NCI-H2107 treated with DMSO at 0.1 percent for 48 hours (cell line): ENCODE results near the gene KCNB1.

Experiments used
- DNase-seq: peaks from one replicate; lab custom pipeline; 2025; ENCODE audit not compliant: unreplicated experiment; lab: John Stamatoyannopoulos, UW

Gene KCNB1

DNA sequence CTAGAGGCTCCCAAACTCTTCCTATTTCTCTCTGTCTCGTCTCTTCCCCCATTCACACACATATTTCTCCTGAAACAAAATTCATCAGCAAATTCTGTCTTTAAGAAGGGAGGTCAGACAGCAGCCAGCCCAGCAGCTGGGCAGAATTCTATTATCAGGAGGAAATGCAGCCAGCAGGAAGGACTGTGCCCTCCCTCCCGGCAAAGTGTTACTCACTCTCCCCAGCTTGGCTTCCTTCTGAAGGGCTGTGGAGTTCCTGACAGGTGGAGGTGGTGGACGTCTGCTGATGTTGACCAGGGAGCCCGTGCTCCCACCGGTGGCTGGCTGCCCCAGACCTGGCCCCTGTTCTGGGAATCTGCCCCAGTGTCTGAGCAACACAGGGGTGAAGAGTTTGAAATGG is 37.3 kb downstream of the KCNB1 start:
- DNase-seq: no peak

DNA sequence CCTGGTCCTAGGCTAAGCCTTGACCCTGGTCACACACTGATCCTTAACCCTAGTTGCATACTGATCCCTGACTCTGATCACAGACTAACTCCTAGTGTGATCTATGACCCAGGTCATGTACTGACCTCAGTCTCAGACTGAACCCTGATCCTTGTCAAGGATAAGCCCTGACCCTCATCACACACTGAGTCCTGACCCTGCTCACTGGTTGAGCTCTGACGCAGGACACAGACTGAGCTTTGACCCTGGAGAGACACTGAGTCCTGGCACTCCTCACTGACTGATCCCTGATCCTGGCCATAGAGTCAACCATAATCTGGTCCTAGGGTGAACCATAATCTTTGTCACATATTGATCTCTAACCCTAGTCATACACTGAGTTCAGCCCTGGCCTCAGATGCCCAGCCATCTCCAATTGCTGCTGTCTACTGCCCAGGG is 37.9 kb downstream of the KCNB1 start:
- no peak for DNase-seq

DNA sequence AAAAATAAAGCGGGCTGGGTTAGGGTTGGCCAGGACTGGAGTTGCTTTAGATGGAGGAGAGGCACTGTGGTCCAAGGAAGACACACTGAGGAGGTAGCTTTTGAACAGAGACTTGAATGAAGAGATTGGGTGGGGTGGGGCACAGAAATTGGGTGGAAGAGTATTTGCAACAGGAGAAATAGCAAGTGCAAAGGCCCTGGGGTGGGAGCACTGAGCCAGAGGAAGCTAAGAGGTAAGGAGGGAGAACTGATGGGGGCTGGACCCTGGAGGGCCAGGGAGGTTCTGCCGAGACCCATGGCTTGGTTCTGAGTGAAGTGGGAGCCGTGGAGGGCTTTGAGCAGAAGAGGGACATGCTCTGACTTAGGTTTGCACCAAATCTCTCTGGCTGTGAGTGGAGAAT is 45.4 kb downstream of the KCNB1 start:
- DNase-seq: no peak

DNA sequence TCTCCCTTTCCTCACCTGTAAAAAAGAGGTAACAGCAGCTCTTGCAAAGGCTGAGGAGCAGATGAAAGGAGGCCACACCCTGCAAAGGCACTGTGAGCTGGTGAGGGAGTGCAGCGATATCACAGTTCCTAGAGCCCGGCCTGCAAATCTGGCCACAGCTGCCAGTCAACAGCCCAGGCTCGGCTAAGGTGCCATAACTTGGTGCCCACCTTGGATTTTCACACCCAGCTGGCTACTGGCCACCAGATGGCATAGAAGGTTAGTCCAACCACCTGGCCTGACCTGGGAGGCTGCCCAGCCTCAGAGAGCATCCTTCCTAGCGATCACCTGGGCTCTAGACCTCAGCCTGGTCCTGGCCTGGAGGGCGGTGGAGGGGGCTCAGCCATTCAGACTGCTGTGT is 46.8 kb downstream of the KCNB1 start:
- no peak for DNase-seq

DNA sequence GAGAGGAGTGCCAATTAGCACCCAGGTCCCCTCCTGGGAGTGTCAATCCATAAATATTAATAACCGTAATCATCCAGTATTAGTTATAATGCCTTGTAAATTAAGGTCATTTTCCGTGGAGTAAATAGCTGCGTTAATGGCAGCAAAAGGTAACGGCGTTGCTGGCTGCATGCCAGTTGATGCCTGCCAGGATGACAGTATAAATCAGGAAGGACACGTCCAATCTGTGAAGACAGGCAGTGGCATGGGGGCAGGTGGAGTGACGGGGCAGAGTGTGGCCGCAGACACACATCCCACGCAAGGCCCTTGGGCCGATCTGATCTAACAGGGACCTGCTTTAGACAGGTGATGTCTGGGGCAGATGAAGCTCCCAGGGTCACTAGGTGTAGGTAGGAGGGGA is 49.1 kb downstream of the KCNB1 start:
- DNase-seq: no peak

DNA sequence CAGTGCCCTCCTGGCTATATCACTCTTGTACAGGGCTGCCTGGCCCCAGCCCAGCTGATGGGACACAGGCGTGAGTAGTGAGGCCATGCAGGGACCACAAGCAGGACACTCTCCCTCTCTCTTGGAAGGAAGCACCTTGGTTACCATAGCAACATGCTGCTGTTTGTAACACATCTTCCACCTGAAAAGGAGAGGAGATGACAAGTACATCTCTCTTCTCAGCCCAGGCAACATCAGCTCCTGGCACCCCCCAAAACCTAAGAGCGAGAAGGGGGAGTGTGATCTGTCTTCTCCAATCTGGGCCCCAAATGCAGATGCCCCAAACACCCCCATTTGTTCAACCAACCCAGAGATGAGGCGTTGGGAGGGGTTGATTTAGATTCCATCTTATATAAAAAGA is 49.9 kb downstream of the KCNB1 start:
- no peak for DNase-seq

DNA sequence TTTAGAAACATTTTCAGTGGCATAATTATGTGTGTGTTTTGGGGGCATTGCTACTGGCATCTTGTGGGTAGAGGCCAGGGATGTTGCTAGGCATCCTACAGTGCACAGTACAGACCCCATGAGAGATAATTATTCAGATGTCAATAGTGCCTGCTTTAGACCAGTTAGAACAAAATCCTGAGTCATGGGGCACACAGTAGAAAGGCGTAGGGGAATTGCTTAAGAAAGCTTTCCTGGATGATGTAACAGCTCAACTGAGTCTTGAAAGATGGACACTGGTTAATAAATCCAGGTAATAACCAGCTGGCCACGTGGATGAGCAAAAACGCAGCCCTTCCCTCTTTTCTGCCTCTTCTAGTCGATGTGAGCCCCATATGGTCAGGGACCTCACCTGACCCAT is 51.1 kb downstream of the KCNB1 start:
- DNase-seq: no peak

DNA sequence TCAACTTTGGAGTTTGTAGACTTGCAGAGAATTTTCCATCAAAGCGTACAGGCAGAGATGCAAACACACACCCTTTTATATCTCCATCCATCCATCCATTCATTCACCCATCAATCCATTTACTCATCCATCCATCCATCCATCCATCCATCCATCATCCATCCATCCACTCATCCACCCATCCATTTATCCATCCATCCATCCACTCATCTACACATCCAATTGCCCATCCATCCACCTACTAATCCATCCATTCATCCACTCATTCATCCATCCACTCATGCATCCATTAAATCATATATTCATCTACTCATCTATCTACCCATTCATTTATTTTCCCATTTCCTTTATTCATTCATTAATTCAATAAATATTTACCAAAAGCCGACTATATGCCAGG is 52.1 kb downstream of the KCNB1 start:
- no peak for DNase-seq

DNA sequence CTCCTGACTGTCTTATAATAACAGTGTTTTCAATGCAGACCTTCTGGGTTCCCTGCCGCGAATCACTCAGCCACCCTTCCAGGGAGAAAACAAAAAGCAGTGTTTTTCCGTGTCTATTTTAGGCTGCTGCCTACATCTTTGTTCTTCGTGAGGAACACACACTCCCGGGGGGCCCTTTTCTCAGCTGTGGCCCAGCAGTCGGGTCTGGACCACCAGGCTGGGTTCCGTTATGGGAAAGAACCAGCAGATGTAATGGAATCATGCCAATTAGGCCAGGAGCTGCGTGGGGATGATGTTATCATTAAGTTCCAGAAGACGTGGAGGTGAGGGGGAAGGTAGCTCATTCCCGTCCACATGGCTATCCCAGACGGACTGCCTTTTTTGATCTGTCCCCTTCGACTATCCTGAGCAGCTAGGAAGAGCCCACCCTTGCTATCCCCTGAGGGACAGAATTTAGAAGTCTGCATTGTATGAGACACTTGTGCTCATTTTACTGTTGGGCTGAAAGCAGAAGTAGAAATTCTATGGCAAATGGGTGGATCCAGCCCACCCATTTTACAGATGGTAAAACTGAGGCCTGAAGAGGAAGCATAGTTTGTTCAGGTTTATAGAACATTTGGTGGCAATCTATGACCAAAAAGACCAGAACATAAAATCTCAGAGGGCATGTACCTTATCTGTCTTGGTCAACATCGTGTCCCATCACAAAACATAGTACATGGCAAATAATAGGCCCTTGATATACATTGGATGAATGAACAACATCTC is 54.5 kb downstream of the KCNB1 start:
- no peak for DNase-seq

DNA sequence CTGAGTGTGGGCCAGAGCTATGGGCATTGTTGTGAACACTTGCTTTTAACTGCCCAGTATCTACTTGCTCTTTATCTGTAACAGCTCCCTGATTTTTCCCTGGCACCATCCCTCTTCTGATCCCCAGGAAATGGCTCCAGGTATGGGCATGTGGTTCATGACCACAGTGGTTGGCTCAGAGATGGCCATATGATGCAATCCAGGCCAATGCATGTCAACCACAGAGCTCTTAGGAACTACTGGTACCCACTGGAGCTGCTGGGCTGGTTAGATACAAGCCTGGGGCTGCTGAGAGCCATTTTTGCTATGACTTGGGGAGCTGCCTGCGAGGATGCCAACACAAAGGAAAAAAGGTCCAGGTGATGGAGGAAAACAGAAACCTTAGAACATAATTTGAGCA is 55.6 kb downstream of the KCNB1 start:
- DNase-seq: no peak

DNA sequence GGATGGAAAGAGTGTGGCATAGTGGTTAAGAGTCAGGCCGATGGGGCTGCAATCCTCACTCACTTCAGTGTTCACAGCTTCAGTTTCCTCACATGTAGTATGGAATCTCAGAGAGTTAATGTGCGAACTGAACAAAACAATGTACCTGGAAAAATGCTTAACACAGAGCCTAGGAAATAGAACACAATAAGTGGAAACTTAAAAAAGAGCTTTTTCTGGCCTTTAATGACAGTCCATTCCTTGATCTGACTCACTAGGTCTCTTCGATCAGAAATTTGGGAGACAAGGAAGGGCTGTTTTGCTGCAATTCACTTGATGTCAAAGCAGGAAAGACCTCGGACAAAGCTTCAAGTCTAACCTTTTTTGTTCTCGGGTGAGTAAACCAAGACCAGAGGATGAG is 56.1 kb downstream of the KCNB1 start:
- DNase-seq: no peak

DNA sequence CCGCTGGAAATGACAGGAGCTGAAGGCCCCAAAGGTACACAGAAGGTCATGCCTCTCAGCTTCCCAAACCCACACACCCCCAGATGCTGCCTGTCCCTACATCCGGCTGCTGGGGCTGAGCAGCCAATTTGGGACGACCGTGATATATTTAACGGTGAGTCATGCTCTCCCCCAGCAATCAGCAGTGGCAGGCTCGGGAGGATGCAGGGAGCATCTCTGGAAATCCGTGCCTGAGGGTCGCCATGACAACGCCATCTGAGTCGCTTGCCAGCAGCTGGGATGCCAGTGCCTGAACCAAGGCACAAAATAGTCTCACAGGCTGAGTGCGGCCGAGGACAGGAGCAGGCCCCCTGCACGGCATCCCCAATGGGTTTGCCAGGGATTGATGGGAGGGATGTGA is 57.9 kb downstream of the KCNB1 start:
- DNase-seq: no peak

DNA sequence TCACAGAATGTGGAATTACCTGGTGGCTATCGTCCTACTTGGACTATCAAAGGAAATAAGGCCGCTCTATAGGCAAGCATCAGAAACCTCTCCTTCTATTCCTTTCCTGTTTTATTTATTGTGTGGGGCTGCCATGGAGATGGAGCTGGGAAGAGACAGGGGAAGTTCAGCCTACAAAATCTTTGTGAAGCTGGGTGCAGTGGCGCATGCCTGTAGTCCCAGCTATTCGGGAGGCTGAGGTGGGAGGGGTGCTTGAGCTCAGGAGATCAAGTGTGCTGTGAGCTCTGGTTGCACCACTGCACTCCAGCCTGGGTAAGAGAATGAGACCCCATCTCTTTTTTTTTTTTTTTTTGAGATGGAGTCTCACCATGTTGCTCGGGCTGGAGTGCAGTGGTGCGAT is 60.3 kb downstream of the KCNB1 start:
- DNase-seq: no peak

DNA sequence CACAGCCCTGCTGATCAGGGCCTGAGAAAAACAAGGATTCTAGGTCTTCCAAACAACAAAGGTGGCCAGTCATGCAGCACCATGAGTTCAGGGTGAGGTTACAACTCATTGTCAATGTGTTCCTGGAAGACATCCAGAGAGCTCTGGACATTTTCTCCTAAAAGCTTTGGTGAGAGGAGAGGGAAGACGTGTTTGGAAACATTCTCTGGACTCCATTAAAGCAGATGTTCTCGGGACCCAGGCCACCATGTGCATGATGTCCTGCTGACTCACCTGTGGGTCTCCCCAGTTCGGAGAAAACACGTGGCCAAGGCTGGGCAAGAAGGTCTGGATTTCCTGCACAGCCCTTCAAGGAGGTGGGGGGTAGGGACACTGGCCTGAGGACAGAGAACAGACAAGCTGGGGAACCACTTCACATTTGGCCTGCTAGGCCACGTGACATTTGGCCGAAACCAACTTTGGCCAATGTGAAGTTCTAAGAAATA is 61.6 kb downstream of the KCNB1 start:
- DNase-seq: no peak

DNA sequence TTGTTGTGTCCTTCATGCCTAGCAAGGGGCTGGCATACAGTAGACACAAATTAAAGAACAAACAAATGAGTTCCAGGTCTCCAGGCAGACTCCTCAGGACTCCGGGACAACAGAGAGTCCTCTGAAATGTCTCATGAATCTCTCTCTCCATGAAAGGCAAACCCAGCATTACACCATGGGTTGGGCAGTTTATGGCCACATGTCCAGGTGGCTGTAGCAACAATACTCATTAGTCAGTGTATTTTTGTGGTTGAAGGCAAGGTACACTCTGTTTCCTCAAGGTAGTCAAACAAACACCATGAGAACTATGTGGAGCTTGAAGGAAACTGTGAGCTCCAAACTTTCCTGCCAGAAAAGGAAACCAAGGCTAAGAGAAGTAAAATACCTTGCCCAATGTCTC is 62.2 kb downstream of the KCNB1 start:
- DNase-seq: no peak

DNA sequence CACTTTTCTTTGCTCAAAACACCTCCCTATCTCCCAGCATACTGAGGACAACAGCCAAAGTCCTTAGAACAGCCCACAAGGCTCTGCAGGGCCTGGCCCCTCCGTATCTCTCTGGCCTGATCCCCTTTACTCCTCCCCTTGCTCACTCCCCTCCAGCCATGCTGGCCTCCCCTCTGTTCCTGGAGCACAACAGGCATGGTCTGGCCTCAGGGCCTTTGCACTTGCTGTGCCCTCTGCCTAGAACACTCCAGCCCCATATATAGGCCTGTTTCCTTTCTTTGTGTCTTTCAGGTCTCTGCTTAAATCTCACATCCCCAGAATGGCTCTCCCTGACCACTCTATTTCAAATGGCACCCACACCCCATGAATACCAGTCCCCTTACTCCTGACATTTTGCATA is 62.7 kb downstream of the KCNB1 start:
- DNase-seq: no peak

DNA sequence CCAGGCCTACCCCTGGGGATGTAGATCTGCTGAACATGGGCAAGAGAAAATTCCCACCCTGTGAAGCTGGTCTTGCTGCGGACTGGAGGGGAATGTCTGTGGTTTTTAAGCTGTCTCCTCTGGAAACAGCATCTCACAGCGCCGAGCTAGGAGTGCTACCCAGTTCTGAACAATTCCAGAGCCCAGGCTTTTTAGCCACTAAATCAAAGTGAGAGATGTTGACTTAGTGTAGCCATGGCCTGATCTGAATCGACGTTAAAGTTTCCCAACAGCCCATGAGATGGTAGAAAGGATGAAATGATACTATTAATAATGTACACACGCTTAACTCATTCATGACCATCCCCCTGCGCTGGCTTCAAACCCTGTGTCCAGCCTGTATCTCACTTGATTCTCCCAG is 63.7 kb downstream of the KCNB1 start:
- DNase-seq: no peak

DNA sequence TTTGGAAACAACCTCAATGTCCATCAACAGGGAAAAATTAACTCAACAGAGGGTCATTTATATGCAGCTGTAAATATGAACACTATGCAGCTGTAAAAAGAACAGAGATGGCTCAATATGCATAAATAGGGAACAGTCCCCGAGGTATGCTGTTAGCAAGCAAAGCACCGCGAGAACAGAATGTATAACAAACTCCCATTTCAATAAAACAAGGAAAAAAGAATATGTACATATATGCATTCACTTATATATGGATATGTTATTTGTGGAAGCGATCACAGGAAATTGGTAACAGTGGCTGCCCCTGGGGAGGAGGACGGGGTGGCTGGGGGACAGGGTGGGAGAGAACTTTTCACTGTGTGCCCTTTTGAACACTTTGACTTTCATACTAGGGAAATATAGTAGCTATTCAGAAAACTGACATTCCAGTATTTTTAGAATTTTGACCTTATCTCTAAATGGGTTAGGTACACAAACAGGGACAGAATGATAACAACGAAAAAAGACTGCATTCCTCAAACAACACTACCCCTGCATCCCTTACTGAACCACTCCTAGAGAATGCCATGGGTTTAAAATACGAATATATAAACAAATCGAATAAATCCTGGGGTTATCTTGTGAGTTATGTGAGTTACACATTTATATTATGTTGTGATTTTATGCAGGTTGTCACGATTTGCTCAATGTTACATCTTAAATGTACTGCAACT is 64.5 kb downstream of the KCNB1 start:
- no peak for DNase-seq

DNA sequence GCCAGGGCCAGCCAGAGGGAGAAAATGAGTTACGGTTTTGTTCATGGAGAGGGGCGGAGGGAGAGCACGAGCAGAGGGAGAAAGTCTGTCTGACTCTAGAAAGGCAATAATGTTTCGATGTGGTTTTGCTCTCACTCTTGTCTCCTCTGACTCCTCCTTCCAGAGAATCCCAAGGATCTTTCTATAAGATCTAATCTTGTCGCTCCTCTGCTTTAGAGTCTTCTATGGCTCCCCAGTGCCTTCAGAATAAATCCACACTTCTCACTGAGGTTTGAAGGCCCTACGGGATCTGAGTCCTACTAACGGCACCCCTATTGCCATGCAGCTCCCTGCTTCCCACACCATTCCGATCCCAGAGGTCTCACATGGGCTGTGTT is 66.8 kb downstream of the KCNB1 start:
- no peak for DNase-seq

DNA sequence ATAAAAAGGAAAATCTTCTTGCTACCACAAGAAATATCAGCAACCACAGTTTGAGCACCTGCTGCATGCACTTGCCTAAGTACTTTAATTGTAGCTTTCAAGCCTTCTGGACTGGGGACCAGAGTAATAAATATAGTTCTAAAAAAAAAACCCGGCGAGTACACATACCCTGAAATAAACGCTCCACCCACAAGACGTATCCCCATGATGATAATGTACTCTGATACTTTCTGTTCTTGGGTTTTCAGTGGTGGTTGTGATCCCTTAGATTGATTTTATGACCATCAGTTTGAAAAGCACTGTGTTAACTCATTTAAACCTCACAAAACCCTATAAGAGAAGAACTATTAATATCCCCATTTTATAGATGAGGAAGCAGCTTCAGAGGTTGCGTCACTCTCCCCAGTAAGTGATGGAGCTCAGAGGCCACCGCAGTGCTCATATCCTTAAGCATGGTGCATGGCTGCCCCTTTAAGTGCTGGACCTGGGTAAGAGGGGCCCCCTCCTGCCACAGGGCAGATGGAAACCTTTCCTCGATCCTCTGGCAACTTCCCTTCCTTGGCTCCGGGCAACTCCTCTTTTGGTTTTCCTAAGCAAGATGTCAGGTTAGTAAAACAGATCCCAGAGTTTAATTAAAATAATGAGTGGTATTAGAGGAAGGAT is 67.3 kb downstream of the KCNB1 start:
- no peak for DNase-seq

DNA sequence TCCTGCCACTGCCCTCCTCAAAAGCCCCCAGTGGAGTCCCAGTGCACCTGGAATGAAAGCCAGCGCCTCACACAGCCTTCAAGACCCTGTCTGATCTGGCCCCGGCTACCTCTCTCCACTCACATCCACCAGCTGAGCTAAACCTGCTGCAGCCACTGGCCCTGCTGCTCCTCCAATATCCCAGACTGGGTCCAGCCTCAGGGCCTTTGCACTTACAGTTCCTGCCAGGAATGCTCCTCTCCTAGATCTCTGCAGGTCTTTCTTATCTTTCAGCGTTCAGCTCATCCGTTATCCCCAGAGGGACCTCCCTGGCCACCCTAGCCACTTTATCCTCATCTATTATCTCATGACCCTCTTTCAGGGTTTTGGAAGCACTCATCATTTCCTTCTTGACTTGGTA is 68.8 kb downstream of the KCNB1 start:
- DNase-seq: no peak

DNA sequence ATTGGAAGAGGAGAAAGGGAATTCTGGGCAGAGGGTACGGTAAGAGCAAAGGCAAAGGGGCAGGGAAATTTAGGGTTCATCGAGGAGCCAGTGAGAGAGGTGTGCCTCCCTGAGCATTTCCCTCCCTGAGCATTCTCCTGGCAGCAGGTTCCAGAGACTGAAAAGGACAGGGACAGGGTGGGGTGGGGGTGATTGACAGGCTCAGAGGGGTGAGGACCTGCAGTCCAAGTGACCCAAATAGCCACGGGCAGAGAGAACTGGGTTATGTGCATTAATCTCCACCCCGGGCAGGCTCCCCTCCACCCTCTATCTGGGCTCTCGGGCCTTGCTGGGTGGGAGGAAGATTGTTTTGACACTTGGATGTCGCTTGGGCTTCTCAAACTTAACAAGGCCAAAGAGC is 69.5 kb downstream of the KCNB1 start:
- DNase-seq: no peak
